NCI-H1694 (cell line): ENCODE data around the gene MDFIC2.
"Not testable (repeated sequence)": the region's sequence is repeated elsewhere in the genome, so short reads cannot be mapped to it uniquely, and the experiment has no call there.

Experiments used
- DNase-seq: peaks from one replicate; lab custom pipeline; 2025; lab: John Stamatoyannopoulos, UW

Gene MDFIC2

GRCh38 chr3:70312336-70312735 is at the start of gene MDFIC2:
TSS of gene MDFIC2 (minus strand) at chr3:70312638. CDS start at chr3:70311973, 665 bp downstream.
- no peak for DNase-seq

GRCh38 chr3:70360979-70361760 is 48.7 kb upstream of the MDFIC2 start:
- no peak for DNase-seq

- DNase-seq: no peak
Observed at GRCh38 chr3:70359711-70360110, 47.3 kb upstream of the MDFIC2 start.

- no peak for DNase-seq
Observed at GRCh38 chr3:70358978-70359580, 46.6 kb upstream of the MDFIC2 start.

GRCh38 chr3:70352215-70352614 is 39.8 kb upstream of the MDFIC2 start:
- DNase-seq: no peak

GRCh38 chr3:70342149-70342548 is 29.7 kb upstream of the MDFIC2 start:
- DNase-seq: no peak

- DNase-seq: not testable (repeated sequence)
Observed at GRCh38 chr3:70336885-70337284, 24.4 kb upstream of the MDFIC2 start.

- DNase-seq: no peak
Observed at GRCh38 chr3:70333080-70333479, 20.6 kb upstream of the MDFIC2 start.

GRCh38 chr3:70315021-70315420 is 2.6 kb upstream of the MDFIC2 start:
- DNase-seq: no peak

GRCh38 chr3:70310809-70311208 is 1.6 kb downstream of the MDFIC2 start:
- no peak for DNase-seq

- DNase-seq: no peak
Observed at GRCh38 chr3:70309591-70309990, 2.8 kb downstream of the MDFIC2 start.

GRCh38 chr3:70308760-70309159 is 3.7 kb downstream of the MDFIC2 start:
- DNase-seq: no peak

- no peak for DNase-seq
Observed at GRCh38 chr3:70306736-70307135, 5.7 kb downstream of the MDFIC2 start.

GRCh38 chr3:70298385-70298784 is 14.1 kb downstream of the MDFIC2 start:
- no peak for DNase-seq

- DNase-seq: no peak
Observed at GRCh38 chr3:70291097-70291482, 21.3 kb downstream of the MDFIC2 start.

GRCh38 chr3:70290431-70291096 is 21.9 kb downstream of the MDFIC2 start:
- not testable (repeated sequence) for DNase-seq

- no peak for DNase-seq
Observed at GRCh38 chr3:70281663-70282062, 30.8 kb downstream of the MDFIC2 start.

GRCh38 chr3:70277304-70277703 is 35.1 kb downstream of the MDFIC2 start:
- no peak for DNase-seq

- DNase-seq: no peak
Observed at GRCh38 chr3:70276901-70277300, 35.5 kb downstream of the MDFIC2 start.

GRCh38 chr3:70273492-70273891 is 38.9 kb downstream of the MDFIC2 start:
- DNase-seq: no peak

GRCh38 chr3:70272798-70273197 is 39.6 kb downstream of the MDFIC2 start:
- no peak for DNase-seq

- DNase-seq: no peak
Observed at GRCh38 chr3:70264122-70264780, 48.2 kb downstream of the MDFIC2 start.

- no peak for DNase-seq
Observed at GRCh38 chr3:70261283-70261682, 51.2 kb downstream of the MDFIC2 start.
